Adrenal gland (tissue), 12 donors: Measurements from ENCODE around the gene IQGAP2. TPM values are rescaled to one million over a fixed set of nuclear protein-coding genes. Genes with fewer than 3 reads are reported as not detected.
"Not testable (repeated sequence)": the region's sequence is repeated elsewhere in the genome, so short reads cannot be mapped to it uniquely, and the experiment has no call there.

Source experiments
- DNase-seq, 7 donors: peaks; one replicate each; pipeline ENCODE4 v3.0.0-alpha.2; 2019 to 2020
- H3K27ac ChIP-seq, 5 donors: fragments of 200-600 bp; sonication (generic) in 4 of 5; 1 replicate in 3 of 5; 2 replicates in 2 of 5; pipeline versions ENCODE4 v1.5.1 to v1.8.0; 2016 to 2020; ENCODE audit warnings: mild to moderate bottlenecking in 1 of 5
- H3K27me3 ChIP-seq: fragments of 200-600 bp; 2 replicates; pipeline ENCODE4 v1.8.0; 2021
- H3K36me3 ChIP-seq, 2 donors: fragments of 200-600 bp; replicated peaks in 1 of 2; 1 replicate in 1 of 2; 2 replicates in 1 of 2; pipeline versions ENCODE4 v1.5.1 to v1.8.0; 2018 to 2022
- H3K4me1 ChIP-seq, 2 donors: fragments of 200-600 bp; replicated peaks in 1 of 2; 1 replicate in 1 of 2; 2 replicates in 1 of 2; pipeline versions ENCODE4 v1.5.1 to v1.8.0; 2018 to 2021
- H3K4me3 ChIP-seq, 4 donors: fragments of 200-600 bp; sonication (generic) in 3 of 4; one replicate each; pipeline ENCODE4 v1.5.1; 2016 to 2018
- H3K9me3 ChIP-seq, 3 donors: fragments of 200-600 bp; sonication (generic) in 1 of 3; replicated peaks in 1 of 3; 1 replicate in 2 of 3; 2 replicates in 1 of 3; pipeline versions ENCODE4 v1.5.1 to v1.8.0; 2016 to 2021
- POLR2A ChIP-seq, 2 donors: fragments of 450-650 bp; IDR thresholded peaks; one replicate each; pipeline ENCODE4 v1.6.1; 2017; ENCODE audit warnings: antibody characterized with exemption in 2 of 2, mild to moderate bottlenecking in 2 of 2, moderate library complexity in 1 of 2
- WGBS, 4 donors: extraction: QIAGEN DNeasy Blood & Tissue Kit in 2 of 4; methylation state at CpG; one replicate each; pipeline versions ENCODE4 v1.1.5 to v1.1.7; 2013 to 2017; 5-methylcytosine and 5-hydroxymethylcytosine counted together
- intact Hi-C, 2 donors: fragments of 100-400 bp; cut with DNase I; formaldehyde crosslinking; loops; one replicate each; pipeline versions ENCODE4 v1.14.1 to v1.15.0; 2022 to 2023
- polyA plus RNA-seq, 3 donors: library from polyadenylated mRNA; stranded (reverse); fragments of 200-250 nt in 2 of 3; fragments of 350-450 nt in 1 of 3; fragmentation: Illumina TruSeq in 1 of 3; extraction: RNeasy Lipid Tissue Mini Kit (QIAGEN cat#74804) in 1 of 3; gene quantifications; one replicate each; pipeline ENCODE4 v1.2.3, GENCODE V29; 2013 to 2014
- total RNA-seq, 9 donors: library from RNA; depleted of rRNA in 4 of 9; stranded (reverse); fragments of >200 nt in 4 of 9; fragments of 120-200 nt in 1 of 9; fragmentation: NEBNext Ultra II Directional in 1 of 9; extraction: Animal tissue kit (Norgen Biotek cat#: 25700) in 1 of 9; gene quantifications; one replicate each; pipeline versions ENCODE4 v1.1.0 to v1.2.4, GENCODE V29; 2013 to 2023
- TF ChIP-seq, protein P1 (sequence below), 6 experiments: fragments of 450-650 bp in 4 of 6; fragments of 200-600 bp in 2 of 6; sonication (generic) in 1 of 6; IDR thresholded peaks; 1 replicate in 5 of 6; 2 replicates in 1 of 6; pipeline versions ENCODE4 v1.5.1 to v1.8.0; 2016 to 2021; ENCODE audit warnings: antibody characterized with exemption in 6 of 6, mild to moderate bottlenecking in 2 of 6, moderate library complexity in 1 of 6
- donor health status: healthy with polysubstance abuse.
- donor health status: Bipolar disorder and iron deficiency.
- donor health status: DM: yes; HTN: yes; CAD: no.
- donor health status: DM: no; HTN: no; CAD: no.
- donor health status: DM: no; HTN: no; CAD: no.
- donor health status: DM: yes; HTN: yes; CAD: no.

Gene IQGAP2
- total and polyA plus RNA-seq, 12 donors, result 14.9 to 77.3 (median 36.1) TPM

DNA sequence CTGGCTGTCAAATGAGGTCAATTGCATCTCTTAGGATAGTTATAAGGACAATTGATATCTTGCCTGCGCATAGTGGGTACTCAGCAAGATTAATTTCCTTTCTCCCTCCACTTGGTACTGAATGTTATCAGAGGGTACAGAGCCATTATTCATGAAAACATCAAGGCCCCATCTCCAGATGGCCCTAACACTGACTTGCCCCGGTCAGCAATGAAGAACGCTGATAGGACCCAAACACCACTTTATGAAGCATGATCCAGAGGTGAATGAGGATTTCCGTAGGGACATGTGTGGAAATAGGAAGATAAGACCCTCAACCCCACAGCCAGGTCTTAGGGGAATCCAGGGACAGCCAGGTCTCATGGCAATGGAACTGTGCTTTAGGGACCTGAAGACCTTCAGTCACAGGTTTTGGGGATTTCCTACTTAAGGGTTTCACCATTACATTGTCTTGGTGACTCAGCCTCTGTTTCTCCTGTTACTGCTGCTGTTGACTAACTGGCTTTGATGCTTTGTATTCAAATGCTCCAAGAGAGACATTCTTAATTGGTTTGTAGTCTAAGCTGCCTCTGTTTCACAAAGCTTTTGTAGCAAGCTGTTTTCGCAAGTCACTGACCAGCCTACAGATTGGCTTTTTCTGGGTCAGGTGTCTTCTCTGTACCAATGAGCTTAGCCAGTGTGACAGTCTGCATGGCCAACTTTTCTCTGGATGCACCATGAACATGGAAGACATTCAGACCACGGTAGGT, 35.3 kb upstream of the IQGAP2 start:
- WGBS, 4 donors, result 86 to 91% (median 90%) methylated on average over 6 of the region's 6 CpGs
- no peaks in the 10 kb centered on the region for H3K9me3 ChIP-seq
- peaks cover 2 to 12% of the 10 kb centered on the region in 2 donors for H3K4me1 ChIP-seq
- H3K4me3 ChIP-seq, result no peak overlapping the region
- H3K27me3 ChIP-seq, result no peaks in the 10 kb centered on the region
- TF ChIP-seq POLR2A (IDR thresholded peaks at IDR 0.05), result no peak
- TF ChIP-seq, protein P1, sequence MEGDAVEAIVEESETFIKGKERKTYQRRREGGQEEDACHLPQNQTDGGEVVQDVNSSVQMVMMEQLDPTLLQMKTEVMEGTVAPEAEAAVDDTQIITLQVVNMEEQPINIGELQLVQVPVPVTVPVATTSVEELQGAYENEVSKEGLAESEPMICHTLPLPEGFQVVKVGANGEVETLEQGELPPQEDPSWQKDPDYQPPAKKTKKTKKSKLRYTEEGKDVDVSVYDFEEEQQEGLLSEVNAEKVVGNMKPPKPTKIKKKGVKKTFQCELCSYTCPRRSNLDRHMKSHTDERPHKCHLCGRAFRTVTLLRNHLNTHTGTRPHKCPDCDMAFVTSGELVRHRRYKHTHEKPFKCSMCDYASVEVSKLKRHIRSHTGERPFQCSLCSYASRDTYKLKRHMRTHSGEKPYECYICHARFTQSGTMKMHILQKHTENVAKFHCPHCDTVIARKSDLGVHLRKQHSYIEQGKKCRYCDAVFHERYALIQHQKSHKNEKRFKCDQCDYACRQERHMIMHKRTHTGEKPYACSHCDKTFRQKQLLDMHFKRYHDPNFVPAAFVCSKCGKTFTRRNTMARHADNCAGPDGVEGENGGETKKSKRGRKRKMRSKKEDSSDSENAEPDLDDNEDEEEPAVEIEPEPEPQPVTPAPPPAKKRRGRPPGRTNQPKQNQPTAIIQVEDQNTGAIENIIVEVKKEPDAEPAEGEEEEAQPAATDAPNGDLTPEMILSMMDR (IDR thresholded peaks at IDR 0.05), result no peak
- no peaks in the 10 kb centered on the region for H3K36me3 ChIP-seq
- intact Hi-C loops, result no loop called here
- H3K27ac ChIP-seq, result no peak overlapping the region
- no peak for DNase-seq

DNA sequence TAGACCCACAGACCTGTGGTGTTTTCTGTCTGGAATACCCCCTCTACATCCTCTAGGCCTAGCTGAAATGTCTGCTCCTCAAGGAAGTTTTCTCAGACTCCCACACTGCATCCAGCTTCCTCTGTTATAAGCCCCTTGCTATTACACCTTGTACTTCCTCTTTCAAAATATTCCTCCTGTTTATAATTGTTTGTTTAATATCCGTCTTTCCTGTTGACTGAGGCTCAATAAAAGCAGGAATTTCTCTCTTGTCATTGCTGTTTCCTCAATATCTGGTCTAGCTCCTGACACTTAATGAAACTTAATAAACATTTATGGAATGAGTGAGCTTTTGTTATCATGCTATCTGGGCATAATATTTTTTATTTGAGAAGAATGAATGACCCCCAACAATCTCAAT, 34.1 kb upstream of the IQGAP2 start:
- intact Hi-C loops, result no loop called here
- TF ChIP-seq, protein P1 (IDR thresholded peaks at IDR 0.05), result no peak
- H3K27me3 ChIP-seq, result no peaks in the 10 kb centered on the region
- no peak overlapping the region for H3K27ac ChIP-seq
- H3K9me3 ChIP-seq, result no peaks in the 10 kb centered on the region
- H3K4me3 ChIP-seq, result no peak overlapping the region
- no peaks in the 10 kb centered on the region for H3K36me3 ChIP-seq
- WGBS, 4 donors, result 56 to 78% (median 71%) methylated on average over 1 of the region's 1 CpG
- DNase-seq, result no peak
- H3K4me1 ChIP-seq, result peaks cover 2 to 14% of the 10 kb centered on the region in 2 donors

DNA sequence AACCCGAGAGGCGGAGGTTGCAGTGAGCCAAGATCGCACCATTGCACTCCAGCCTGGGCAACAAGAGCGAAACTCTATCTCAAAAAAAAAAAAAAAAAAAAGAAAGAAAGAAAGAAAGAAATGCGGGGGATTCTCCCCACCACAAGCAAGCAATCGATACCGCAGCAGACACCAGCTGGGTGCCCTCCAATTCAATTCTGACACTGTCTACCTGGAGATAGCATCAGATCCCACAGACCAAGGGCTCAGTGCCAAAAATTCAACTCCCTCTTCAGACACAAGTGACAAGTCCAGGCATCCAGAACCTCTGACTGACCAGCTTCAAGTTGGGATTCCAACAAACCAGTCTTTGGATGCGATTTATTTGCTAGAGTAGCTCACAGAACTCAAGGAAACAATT, 33.4 kb upstream of the IQGAP2 start:
- intact Hi-C loops, H3K4me3 ChIP-seq, H3K9me3 ChIP-seq, H3K27me3 ChIP-seq, DNase-seq, H3K27ac ChIP-seq, H3K36me3 ChIP-seq: not testable (repeated sequence)
- 96 to 97% (median 97%) methylated on average over 6 to 8 of the region's 8 CpGs for WGBS, 4 donors
- peaks cover 2 to 14% of the 10 kb centered on the region in 2 donors for H3K4me1 ChIP-seq

DNA sequence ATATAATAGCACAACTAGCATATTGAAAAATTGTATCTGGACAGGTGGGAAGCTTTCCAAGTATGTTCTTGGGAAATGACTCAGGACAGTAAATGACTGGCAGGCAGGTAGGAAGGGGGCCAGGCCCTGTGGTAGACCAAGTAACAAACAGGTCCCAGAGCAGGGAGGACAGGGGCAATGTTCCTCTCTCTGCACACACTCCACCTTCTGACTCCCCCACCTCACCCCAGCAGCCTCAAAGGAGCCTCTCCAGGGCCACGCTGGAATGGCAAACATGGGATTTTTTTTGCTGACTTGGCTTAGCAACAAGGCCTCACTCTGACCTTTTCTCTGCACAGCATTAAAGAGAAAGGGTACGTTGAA, 31.1 kb upstream of the IQGAP2 start:
- intact Hi-C loops, result no loop called here
- no peak for TF ChIP-seq POLR2A (IDR thresholded peaks at IDR 0.05)
- TF ChIP-seq, protein P1 (IDR thresholded peaks at IDR 0.05), result no peak
- Histone ChIP-seq H3K36me3 (no peaks in the 10 kb centered on the region), H3K4me1 (peaks cover 2 to 14% of the 10 kb centered on the region in 2 donors), H3K27ac (peak overlapping the region in 2 of 5 donors; percentile 11 to 27), H3K9me3 (no peaks in the 10 kb centered on the region), H3K4me3 (no peak overlapping the region), H3K27me3 (no peaks in the 10 kb centered on the region)
- WGBS, 4 donors, result 19 to 32% (median 26%) methylated on average over 2 of the region's 2 CpGs
- DNase-seq, result peak in 5 of 7 donors; percentile 9 to 29 (median 21)
